NT2/D1 (cell line): Measurements from ENCODE around the gene MOB2.

Source experiments
- SUZ12 ChIP-seq: IDR thresholded peaks from 2 replicates; pipeline ENCODE4 v1.6.1; 2011; ENCODE audit not compliant: insufficient read length, insufficient read depth; ENCODE audit errors: extremely low read depth
- YY1 ChIP-seq: IDR thresholded peaks from 2 replicates; pipeline ENCODE4 v1.6.1; 2011; ENCODE audit not compliant: insufficient read length, insufficient read depth
- ZNF274 ChIP-seq: IDR thresholded peaks from 2 replicates; pipeline ENCODE4 v1.6.1; 2011; ENCODE audit warnings: mild to moderate bottlenecking, low read depth, low read length

DNA sequence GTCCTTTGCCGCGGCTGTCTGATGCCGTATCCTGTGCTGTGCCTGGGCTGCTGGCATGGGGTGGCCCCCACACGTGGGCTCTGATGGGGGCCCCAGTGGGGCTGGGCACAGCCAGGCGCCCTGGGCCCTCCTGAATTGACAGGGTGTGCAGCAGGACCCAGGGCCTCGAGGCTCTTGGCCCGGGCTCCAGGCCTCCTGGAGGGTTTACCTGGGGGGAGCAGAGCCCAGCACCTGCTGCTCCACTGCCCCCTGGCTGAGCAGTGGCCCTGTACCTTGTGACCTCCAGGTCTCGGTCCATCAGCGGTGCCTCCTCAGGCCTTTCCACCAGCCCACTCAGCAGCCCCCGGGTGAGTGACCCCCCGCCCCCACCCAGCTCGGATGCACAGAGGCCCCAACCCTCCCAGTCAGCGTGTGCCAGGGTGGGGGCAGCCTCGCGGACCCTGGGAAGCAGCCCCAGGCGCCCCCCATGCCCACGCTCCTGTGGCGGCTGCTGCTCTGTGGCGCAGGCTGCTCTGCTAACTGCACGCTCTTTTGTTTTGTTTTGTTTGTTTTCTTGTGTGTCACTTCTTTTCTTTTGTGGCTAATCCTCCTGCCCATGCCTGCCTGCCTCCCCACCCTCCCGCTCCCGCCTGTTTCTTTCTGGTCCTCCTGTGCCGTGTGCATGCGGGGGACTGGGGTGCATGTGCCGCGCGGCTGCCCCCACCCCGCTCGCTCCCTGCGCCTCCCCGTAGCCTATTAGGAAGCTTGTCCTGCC lies 36.9 kb downstream of the MOB2 start:
- TF ChIP-seq YY1 = no peak
- TF ChIP-seq ZNF274 = no peak
- TF ChIP-seq SUZ12 = no peak
